ENCODE measurements around the gene CEBPA.

DNA sequence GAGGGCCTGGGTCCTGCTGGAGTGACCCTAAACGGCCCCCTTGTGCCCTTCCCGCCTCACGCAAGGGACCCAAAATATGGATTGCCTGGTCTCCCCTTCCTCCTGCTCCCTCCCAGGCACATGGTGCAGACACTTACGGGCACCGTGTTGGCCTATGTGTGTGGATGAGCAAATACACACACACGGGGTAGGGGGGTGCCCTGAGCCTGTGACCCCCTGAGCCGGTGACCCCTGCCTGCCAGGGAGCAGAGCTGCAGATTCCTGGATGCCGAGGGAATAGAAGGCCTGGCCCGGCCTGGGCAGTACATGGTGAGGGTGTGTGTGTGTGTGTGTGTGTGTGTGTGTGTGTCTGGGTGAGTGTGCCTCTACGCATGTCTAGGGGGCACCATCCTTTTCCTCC, 33.3 kb downstream of the CEBPA start:
- TF ChIP-seq, protein P1, sequence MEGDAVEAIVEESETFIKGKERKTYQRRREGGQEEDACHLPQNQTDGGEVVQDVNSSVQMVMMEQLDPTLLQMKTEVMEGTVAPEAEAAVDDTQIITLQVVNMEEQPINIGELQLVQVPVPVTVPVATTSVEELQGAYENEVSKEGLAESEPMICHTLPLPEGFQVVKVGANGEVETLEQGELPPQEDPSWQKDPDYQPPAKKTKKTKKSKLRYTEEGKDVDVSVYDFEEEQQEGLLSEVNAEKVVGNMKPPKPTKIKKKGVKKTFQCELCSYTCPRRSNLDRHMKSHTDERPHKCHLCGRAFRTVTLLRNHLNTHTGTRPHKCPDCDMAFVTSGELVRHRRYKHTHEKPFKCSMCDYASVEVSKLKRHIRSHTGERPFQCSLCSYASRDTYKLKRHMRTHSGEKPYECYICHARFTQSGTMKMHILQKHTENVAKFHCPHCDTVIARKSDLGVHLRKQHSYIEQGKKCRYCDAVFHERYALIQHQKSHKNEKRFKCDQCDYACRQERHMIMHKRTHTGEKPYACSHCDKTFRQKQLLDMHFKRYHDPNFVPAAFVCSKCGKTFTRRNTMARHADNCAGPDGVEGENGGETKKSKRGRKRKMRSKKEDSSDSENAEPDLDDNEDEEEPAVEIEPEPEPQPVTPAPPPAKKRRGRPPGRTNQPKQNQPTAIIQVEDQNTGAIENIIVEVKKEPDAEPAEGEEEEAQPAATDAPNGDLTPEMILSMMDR (IDR thresholded peaks at IDR 0.05): no peak
- no peak for TF ChIP-seq POLR2A (IDR thresholded peaks at IDR 0.05)

All from stomach (tissue), 4 donors.